ENCODE data around the gene TCEAL4. TPM values are rescaled to one million over a fixed set of nuclear protein-coding genes. Genes with fewer than 3 reads are reported as not detected.

The TCEAL4 gene
- polyA plus RNA-seq = 26.0 TPM

DNA sequence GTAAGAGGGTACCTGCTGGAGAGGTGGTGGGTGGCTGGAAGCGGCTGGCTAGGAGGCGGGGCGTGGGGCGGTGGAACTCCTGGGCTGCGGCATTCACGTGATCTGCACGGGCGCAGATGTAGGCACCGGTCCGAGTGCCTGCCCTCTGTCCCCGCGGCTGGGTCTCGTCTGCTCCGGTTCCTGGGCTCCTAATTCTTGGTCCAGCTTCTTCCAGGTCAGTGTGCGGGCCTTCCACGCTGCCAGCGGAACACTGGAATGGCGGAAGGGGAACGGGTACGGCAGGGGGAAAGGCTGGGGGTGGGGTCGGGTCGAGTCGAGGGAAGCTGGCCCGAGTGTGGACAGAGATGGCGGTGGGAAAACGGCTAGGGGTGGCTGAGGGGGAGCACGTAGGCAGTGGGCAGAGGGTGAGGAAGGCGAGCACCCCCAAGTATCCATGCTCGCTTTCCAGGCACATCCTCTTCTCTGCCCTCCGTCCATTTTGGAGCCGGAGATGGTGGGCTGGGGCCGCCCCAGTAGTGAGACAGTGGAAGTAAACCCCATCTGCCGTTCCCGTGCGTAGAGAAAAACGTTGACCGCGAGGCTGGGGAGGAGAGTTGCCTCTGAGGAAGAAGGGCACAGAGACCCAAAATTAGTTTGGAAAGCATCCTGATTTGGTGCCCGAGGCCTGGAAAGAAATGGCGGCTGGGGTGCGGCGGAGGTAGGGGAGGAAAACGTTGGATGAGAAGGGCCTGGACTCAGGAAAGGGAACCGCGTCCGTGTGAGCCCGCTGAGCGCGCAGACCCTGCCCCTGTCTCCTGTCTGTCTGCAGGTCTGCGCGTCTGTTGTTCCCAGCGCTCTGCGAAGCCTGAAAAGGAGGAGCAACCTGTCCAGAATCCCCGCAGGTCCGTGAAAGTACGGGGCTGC is at the start of gene TCEAL4:
TSS of gene TCEAL4 (plus strand) at position 105 of the 903 bp plus-strand sequence. CDS start 1,161 bp downstream, outside the sequence.
- Mint-ChIP-seq H3K9me3 (peaks cover 0 to 6% (median 4%) of the 10 kb centered on the region in 3 donors), H3K27me3 (peaks cover 5% of the 10 kb centered on the region), H3K4me1 (peaks cover 4 to 8% (median 7%) of the 10 kb centered on the region in 3 donors), H3K4me3 (peak within 1 kb of the TSS; percentile 87 to 95 (median 90)), H3K27ac (peak within 1 kb of the TSS in 1 of 3 donors; percentile 95), H3K36me3 (no peaks in the 10 kb centered on the region)

DNA sequence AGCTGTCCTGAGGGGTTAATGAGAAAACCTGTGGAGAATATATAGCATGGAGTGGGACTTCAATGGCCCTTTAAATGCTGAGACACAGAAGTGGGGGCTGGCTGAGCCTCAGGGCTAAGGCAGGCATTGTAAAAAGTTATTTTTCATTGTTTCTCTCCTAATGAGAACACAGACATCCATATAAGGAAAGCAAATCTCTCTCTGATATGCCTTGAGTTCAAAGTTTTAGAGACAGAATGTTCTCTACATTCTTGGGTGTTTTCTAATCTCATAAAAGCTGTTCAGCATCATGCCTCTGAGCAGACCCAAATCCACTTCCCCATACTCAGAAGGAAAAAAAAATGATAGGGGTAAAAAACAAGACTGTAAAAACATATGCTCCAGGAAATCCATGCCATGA is 49.2 kb upstream of the TCEAL4 start:
- Mint-ChIP-seq H3K36me3 (no peaks in the 10 kb centered on the region), H3K27me3 (peaks cover 8% of the 10 kb centered on the region), H3K4me3 (no peak overlapping the region), H3K27ac (no peak overlapping the region), H3K4me1 (peaks cover 0 to 4% (median 3%) of the 10 kb centered on the region in 3 donors), H3K9me3 (no peaks in the 10 kb centered on the region)

DNA sequence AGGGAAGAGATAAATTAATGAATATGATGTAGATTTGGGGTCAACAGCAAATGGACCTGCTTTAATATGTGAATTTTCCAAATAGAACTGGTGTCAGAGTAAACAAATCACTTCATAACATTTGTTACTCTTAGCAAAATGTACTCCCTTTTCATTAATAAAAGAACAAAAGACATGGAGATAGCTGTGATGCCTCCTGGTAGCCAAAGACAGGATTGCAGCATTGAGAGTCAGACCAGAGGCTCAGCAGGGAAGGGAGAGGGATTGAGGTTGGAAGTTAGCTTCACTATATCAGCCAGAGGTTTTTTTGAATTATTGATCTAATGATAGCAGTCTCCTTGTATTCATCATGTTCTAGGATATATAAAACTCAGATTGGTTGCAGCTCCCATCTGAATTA is 48.6 kb upstream of the TCEAL4 start:
- H3K27me3 Mint-ChIP-seq = peaks cover 8% of the 10 kb centered on the region

DNA sequence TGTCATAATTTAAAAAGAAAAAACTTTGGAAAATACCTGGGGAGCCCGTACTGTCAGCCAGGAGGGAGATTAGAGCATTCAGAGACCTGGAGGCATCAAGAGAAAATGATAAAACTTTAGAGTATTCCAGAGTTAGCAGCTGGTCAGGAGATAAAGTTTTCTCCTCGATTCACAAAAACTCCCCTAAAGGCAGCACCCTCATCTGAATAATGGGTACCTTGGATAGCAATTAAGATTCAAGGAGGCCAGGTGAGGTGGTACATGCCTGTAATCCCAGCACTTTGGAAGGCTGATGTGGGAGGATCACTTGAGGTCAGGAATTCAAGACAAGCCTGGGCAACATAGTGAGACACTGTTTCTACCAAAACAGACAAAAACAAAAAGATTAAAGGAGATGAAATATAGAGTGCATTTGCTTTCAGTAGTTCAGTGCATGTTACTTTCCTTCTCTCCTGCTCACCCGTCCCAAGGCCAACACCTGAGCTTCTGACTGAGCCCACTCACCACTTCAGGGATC is 47.4 kb upstream of the TCEAL4 start:
- H3K36me3 Mint-ChIP-seq = no peaks in the 10 kb centered on the region
- H3K27ac Mint-ChIP-seq = no peak overlapping the region
- peaks cover 0 to 4% (median 3%) of the 10 kb centered on the region in 3 donors for H3K4me1 Mint-ChIP-seq
- H3K9me3 Mint-ChIP-seq = no peaks in the 10 kb centered on the region
- peaks cover 4% of the 10 kb centered on the region for H3K27me3 Mint-ChIP-seq
- H3K4me3 Mint-ChIP-seq = no peak overlapping the region

More for the DNA sequence above, 48.6 kb upstream of the TCEAL4 start:
- no peak overlapping the region for H3K4me3 Mint-ChIP-seq
- H3K27ac Mint-ChIP-seq = no peak overlapping the region
- H3K36me3 Mint-ChIP-seq = no peaks in the 10 kb centered on the region
- H3K4me1 Mint-ChIP-seq = peaks cover 0 to 4% (median 3%) of the 10 kb centered on the region in 3 donors
- no peaks in the 10 kb centered on the region for H3K9me3 Mint-ChIP-seq

DNA sequence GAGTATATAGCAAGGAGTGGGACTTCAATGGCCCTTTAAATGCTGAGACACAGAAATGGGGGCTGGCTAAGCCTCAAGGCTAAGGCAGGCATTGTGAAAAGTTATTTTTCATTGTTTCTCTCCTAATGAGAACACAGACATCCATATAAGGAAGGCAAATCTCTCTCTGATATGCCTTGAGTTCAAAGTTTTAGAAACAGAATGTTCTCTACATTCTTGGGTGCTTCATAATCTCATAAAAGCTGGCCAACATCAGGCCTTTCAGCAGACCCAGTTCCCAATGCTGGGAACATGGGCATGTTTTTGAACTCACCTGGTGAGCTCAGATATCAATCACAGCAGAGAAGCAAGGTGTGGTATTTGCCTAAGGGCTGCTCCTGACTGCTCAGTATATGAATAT is 46.6 kb upstream of the TCEAL4 start:
- H3K9me3 Mint-ChIP-seq = no peaks in the 10 kb centered on the region
- H3K4me1 Mint-ChIP-seq = peaks cover 0 to under 1% (median under 1%) of the 10 kb centered on the region in 3 donors
- peaks cover 1% of the 10 kb centered on the region for H3K27me3 Mint-ChIP-seq
- H3K4me3 Mint-ChIP-seq = no peak overlapping the region
- H3K36me3 Mint-ChIP-seq = no peaks in the 10 kb centered on the region
- no peak overlapping the region for H3K27ac Mint-ChIP-seq

DNA sequence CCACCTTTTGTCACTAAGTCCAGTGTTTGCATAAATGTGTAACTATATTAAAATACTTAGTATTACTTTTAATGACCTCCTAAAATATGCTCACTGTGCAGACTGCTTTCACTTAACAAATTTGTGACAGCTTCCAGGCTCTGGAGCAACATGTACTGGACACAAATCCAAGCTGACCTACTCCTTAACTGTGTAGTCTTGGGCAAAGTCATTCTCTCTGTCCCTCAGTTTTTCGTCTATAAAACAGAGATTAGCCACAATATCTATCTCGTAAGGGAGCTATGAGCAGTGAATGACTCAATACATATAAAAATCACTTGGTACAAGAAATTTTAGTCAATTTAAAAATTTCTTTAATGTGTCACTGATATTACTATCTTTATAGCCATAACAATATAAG is 45.6 kb upstream of the TCEAL4 start:
- H3K27me3 Mint-ChIP-seq = no peaks in the 10 kb centered on the region
- H3K9me3 Mint-ChIP-seq = no peaks in the 10 kb centered on the region
- no peaks in the 10 kb centered on the region for H3K4me1 Mint-ChIP-seq
- H3K36me3 Mint-ChIP-seq = no peaks in the 10 kb centered on the region
- no peak overlapping the region for H3K27ac Mint-ChIP-seq
- H3K4me3 Mint-ChIP-seq = no peak overlapping the region

DNA sequence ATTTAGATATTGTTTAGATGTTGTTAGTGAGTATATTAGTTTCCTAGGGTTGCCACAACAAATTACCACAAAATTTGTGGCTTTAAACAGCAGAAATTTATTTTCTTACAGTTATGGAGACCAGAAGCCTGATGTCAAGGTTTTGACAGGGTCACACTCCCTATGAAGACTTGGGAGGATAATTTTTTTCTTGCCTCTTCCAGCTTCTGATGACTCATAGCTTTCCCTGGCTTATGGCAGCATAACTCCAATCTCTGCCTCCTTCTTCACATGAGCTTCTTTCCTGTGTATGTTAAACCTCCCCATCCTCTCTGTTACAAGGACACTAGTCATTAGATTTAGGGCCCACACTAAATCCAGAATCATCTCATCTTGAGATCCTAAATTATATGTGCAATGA is 45.2 kb upstream of the TCEAL4 start:
- Mint-ChIP-seq H3K4me1 (no peaks in the 10 kb centered on the region), H3K4me3 (no peak overlapping the region), H3K36me3 (no peaks in the 10 kb centered on the region), H3K27ac (no peak overlapping the region), H3K9me3 (no peaks in the 10 kb centered on the region), H3K27me3 (no peaks in the 10 kb centered on the region)

DNA sequence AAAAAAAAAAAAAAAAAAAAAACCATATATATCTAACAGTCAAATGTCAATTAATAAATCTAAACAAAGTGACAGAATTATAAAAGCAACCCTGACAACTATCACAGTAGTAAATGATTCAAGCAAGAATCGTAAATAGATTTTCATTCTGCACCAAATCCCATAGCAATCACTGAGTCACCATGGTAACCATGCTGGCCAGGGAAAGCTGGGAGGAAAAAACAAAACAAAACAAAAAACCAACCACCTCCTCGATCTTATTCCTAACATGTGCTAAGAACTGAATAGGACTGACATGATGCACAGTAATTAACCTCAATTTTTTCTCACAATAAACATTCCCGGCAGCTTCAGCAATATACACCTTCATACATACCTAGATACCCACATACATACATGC is 35.4 kb upstream of the TCEAL4 start:
- Mint-ChIP-seq H3K36me3 (peaks cover 1% of the 10 kb centered on the region), H3K9me3 (no peaks in the 10 kb centered on the region), H3K27me3 (peaks cover 7% of the 10 kb centered on the region), H3K4me1 (peaks cover 4 to 6% (median 5%) of the 10 kb centered on the region in 3 donors), H3K27ac (no peak overlapping the region), H3K4me3 (no peak overlapping the region)

DNA sequence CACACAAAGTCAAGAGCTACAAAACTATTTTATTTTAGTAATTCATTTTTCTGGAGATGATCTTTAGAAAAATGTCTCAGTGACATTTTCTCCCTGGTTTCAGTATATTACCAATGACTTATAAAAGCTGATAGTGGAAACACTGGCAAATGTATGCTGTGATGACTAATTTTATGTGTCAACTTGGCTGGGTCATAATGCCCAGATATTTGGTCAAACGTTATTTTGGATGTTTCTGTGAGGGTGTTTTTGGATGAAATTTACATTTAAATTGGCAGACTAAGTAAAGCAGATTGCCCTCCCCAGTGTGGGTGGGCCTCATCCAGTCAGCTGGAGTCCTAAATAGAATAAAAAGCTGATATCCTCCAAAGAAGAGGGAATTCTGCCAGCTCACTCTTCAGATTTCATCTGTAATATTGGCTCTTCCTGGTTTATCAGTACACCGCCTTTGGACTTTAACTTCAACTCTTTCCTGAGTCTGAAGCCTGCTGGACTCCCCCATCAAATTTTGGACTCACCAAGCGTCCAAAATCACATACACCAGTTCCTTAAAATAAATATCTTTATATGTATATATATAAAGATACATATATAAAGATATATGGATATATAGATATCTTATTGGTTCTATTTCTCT is 34.8 kb upstream of the TCEAL4 start:
- Mint-ChIP-seq H3K4me3 (no peak overlapping the region), H3K36me3 (peaks cover 1% of the 10 kb centered on the region), H3K9me3 (no peaks in the 10 kb centered on the region), H3K27me3 (peaks cover 7% of the 10 kb centered on the region), H3K27ac (no peak overlapping the region), H3K4me1 (peaks cover 4 to 6% (median 5%) of the 10 kb centered on the region in 3 donors)

DNA sequence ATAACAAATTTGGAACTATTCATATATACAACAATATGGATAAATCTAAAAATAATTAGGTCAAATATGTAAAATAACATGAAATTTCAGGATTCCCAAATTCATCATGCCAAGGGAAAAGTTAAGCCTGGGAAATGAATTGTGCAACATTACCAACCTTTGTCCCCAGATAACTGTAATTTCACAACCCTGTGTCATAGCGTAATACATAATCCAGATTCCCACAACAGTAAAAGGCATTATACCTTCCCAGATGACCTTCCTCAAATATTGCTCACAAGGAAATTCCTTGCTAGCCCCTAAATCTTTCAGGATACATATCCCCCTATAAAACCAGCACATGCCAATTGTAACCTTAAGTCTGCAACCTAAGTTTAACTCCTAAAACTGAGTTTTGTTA is 33.1 kb upstream of the TCEAL4 start:
- H3K9me3 Mint-ChIP-seq = no peaks in the 10 kb centered on the region
- peaks cover 9% of the 10 kb centered on the region for H3K27me3 Mint-ChIP-seq
- H3K27ac Mint-ChIP-seq = no peak overlapping the region
- H3K4me1 Mint-ChIP-seq = peaks cover 5 to 8% (median 7%) of the 10 kb centered on the region in 3 donors
- no peaks in the 10 kb centered on the region for H3K36me3 Mint-ChIP-seq
- H3K4me3 Mint-ChIP-seq = no peak overlapping the region

DNA sequence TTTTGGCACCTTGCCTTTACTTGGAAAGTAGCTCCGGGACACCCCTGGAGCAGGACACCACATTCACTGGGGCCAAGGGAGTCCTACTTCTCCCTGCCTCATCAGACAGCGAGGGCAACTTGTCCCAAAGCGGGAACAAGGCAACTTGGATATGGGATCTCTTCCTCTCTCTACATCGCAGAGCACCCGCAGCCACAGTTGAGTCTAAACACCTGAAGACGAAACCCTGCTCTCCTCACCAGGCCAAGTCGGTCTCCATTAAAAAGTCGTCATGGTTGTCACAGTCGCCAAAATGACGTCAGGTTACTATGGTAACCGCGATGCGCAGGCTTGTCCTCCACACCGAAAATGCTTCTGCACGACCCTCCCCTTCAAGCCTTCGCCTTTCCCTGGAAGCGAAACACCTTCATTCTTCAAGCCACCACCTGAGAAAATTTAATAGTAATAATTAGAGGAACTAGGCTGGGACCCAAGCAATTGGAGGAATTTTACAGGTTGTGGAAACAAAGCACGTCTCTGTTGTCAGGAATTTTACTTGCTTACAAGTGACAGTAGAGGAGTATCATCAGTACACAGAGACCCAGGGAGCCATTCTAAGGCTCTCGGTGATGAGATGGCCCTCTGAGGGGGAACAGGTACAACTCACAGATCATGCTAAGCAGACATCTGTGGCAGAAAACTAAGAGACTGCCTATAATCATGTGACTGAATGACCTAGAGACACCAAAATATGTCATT is 30.5 kb upstream of the TCEAL4 start:
- no peaks in the 10 kb centered on the region for H3K36me3 Mint-ChIP-seq
- peak overlapping the region; percentile 54 to 99 (median 88) for H3K27ac Mint-ChIP-seq
- H3K9me3 Mint-ChIP-seq = no peaks in the 10 kb centered on the region
- peak overlapping the region; percentile 84 to 98 (median 92) for H3K4me3 Mint-ChIP-seq
- peaks cover 5 to 8% (median 7%) of the 10 kb centered on the region in 3 donors for H3K4me1 Mint-ChIP-seq
- H3K27me3 Mint-ChIP-seq = peaks cover 10% of the 10 kb centered on the region

DNA sequence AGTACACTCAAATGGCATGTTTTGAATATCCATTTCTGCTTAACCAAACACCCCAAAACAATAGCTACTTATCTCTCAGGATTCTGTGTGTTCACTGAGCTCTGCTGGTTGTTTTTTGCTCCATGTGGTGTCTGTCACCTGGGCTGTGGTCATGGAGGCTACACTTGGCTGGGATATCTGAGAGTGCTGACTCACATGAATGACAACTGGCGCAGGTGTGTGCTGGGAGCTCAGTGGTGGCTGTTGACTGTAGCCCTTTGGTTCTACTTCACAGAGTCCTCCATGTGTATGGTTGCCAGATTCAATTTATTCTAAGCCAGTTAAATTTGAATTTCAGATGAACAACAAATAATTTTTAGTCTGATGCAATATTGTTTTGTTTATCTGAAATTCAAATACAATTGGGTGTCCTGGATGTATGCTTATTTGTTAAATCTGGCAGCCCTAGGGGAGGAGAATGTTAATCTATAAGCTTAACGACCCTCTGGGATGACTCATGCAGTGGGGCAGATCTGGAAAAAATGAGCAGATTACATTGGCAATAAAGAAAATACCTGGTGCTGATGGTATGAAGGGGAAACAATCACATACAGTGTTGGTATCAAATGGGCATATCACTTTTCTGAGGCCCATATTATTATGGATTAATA is 28.2 kb upstream of the TCEAL4 start:
- Mint-ChIP-seq H3K9me3 (no peaks in the 10 kb centered on the region), H3K4me1 (peaks cover 5 to 8% (median 7%) of the 10 kb centered on the region in 3 donors), H3K36me3 (no peaks in the 10 kb centered on the region), H3K27me3 (peaks cover 10% of the 10 kb centered on the region), H3K4me3 (no peak overlapping the region), H3K27ac (no peak overlapping the region)

DNA sequence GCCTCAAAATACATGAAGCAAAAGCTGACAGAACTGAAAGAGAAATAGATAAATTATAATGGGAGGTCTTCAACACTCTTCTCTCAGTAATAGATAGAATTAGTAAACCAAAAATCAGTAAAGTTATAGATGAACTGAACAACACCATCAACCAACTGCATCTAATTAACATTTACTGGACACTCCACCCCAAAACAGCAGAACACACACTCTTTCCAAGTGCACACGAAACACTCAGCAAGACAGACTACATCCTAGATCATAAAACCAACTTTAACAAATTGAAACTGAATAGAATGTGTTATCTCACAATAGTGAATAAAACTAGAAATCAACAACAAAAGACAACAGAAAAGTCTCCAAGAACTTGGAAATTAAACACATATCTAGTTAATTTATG is 25.1 kb upstream of the TCEAL4 start:
- Mint-ChIP-seq H3K9me3 (peaks cover 0 to 2% (median 0%) of the 10 kb centered on the region in 3 donors), H3K4me3 (no peak overlapping the region), H3K4me1 (peaks cover 1 to 7% (median 2%) of the 10 kb centered on the region in 3 donors), H3K36me3 (no peaks in the 10 kb centered on the region), H3K27ac (no peak overlapping the region), H3K27me3 (peaks cover 5% of the 10 kb centered on the region)

DNA sequence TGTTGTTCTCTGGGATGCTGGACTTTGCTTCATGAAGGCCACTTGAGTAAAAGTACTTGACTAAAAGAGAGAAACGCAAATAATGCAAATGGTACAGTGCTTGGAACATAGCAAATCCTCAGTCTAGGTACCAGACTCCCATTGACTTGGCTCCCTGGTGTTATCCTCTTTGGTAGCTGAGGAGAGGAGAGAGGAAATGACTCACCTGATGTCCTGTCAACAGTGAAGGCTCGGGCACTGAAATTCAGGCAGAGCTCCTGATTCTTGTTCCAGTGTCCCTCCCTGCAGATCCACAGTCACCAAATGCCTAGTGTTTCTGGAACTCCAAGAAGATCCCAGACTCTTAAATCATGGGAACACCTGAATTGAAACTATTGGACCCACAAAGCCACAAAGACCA is 22.5 kb upstream of the TCEAL4 start:
- Mint-ChIP-seq H3K36me3 (no peaks in the 10 kb centered on the region), H3K4me3 (no peak overlapping the region), H3K27me3 (peaks cover 2% of the 10 kb centered on the region), H3K9me3 (peaks cover 0 to 2% (median 0%) of the 10 kb centered on the region in 3 donors), H3K4me1 (peaks cover 0 to 3% (median 3%) of the 10 kb centered on the region in 3 donors), H3K27ac (no peak overlapping the region)
